Left cardiac atrium (tissue), 4 donors: Measurements from ENCODE around the gene TSPAN9. TPM values are rescaled to one million over a fixed set of nuclear protein-coding genes. Genes with fewer than 3 reads are reported as not detected.
A peak's percentile ranks its signal among the peaks of the same experiment; 100 is the strongest.

ENCODE experiments used
- ATAC-seq, 2 donors: fragments of 200-7000 bp; cut with Tn5 transposase; one replicate each; pipeline ENCODE4 v1.9.1; 2020; ENCODE audit warnings: mild to moderate bottlenecking in 2 of 2, moderate library complexity in 2 of 2
- DNase-seq: peaks from one replicate; pipeline ENCODE4 v3.0.0-alpha.2; 2020
- intact Hi-C, 2 donors: fragments of 100-400 bp; cut with DNase I; formaldehyde crosslinking; loops; one replicate each; pipeline versions ENCODE4 v1.14.1 to v1.15.1; 2022 to 2023
- total RNA-seq, 2 donors: library from RNA; stranded (reverse); fragmentation: NEBNext Ultra II Directional; extraction: Animal tissue kit (Norgen Biotek cat#: 25700); gene quantifications; one replicate each; pipeline ENCODE4 v1.2.1, GENCODE V29; 2021
- donor health status: DM: no; HTN: yes; CAD: no.
- donor health status: DM: no; HTN: yes; CAD: no; lungs with severe emphysema.
- donor health status: DM: yes; HTN: yes; CAD: no.
- donor health status: Dilated cardiomyopathy.

TSPAN9 gene
- total RNA-seq, 2 donors from 2014 or later = 125 to 201 TPM

- peak; percentile 76 to 86 for ATAC-seq
- intact Hi-C loops = loop anchor here in 1 of 2 donors (5.0 kb wide), 1 partner anchor 34 kb away; no protein-coding TSS in a partner anchor
- DNase-seq = peak; percentile 89
These were observed 141.3 kb downstream of the TSPAN9 start for GRCh38 chr12:3218228-3219171.

GRCh38 chr12:3219233-3219632 lies 142.1 kb downstream of the TSPAN9 start:
- intact Hi-C loops = loop anchor here in 1 of 2 donors (5.0 kb wide), 1 partner anchor 33 kb away; no protein-coding TSS in a partner anchor
- no peak for ATAC-seq
- no peak for DNase-seq

DNA sequence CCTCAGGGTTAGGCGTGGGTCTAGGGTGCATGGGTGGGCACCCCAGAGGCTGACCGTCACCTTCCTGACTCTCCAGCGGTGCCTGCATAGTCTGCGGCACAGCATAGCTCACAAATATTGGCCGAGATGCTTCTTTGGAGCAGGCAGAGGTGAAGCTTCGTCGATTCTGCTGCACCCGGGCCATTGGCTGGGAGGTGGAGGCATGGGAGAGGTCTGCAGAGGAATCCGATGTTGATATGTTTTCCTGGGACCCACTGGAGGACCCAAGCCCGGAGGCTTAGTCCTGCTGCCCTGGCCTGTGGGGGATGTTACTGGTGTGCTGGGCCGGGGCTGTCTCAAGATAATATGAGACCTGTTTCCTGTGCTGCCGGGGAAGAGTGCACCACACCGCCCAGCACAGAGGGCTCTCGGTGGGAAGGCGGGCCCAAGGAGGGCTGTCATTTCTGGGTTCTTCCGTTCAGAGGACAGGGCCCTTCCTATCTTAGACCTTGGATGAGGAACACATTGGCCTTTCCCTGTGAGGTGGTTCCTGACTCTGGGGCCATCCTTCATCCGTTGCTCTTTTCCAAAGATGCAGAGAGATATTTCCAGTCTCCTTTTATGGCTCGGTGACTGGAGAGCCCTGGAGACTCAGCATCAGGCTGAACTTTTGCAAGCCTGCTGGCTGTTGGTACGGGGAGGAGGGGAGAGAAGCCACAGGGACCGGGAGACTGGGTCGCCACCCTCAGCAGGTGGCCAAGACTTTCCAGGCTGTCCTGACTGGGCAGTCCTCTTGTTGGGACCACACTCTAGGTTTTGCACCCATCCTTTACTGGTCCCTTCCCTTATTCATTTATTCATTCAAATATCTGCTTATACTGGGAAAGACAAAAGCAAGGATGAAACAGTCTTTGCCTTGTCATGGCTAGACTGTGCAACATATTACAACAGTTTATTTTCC lies 143.5 kb downstream of the TSPAN9 start:
- DNase-seq = no peak
- intact Hi-C loops = no loop called here

GRCh38 chr12:3222306-3222705 lies 145.1 kb downstream of the TSPAN9 start:
- intact Hi-C loops = no loop called here
- no peak for ATAC-seq
- no peak for DNase-seq

More for the DNA sequence above, 143.5 kb downstream of the TSPAN9 start:
- no peak for ATAC-seq

- ATAC-seq (no peak), DNase-seq (no peak)
- intact Hi-C loops = no loop called here
These were observed 145.8 kb downstream of the TSPAN9 start for GRCh38 chr12:3222979-3223378.

- no peak for ATAC-seq
- intact Hi-C loops = no loop called here
- DNase-seq = no peak
These were observed 146.7 kb downstream of the TSPAN9 start for GRCh38 chr12:3223601-3224529.

- ATAC-seq (no peak), DNase-seq (no peak)
- intact Hi-C loops = no loop called here
These were observed 147.3 kb downstream of the TSPAN9 start for GRCh38 chr12:3224530-3224903.

DNA sequence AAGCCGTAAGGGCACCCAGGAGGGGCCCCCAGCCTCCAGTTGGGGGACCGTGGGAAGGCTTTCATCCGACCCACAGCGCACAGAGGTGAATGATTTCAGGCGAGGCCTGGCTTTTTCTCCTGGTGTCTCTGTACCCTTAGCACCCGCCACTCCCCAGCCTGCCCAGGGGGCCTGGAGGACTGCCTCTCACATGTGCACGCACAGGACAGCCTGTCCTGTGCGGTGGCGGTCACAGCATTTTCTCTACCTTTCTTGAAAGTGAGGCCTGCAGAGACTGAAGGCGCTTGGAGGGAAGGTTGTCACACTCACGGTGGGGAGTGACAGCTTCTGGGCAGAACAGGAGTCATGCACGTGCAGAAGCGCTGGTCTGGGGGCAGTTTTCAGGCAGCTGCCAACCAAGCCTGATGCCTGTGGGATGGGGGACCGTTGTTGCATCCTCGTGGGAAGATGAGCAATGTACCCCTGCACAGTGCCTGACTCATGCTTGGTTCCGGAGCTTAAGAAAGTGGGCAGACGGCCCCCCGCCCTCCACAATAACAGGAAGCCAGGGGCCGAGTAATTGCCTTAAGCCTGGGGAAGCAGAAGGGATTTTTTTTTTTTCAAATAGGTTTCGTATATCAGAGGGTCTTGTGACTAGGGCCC lies 148.1 kb downstream of the TSPAN9 start:
- DNase-seq = no peak

GRCh38 chr12:3225796-3226180 lies 148.6 kb downstream of the TSPAN9 start:
- intact Hi-C loops = no loop called here
- DNase-seq (no peak), ATAC-seq (no peak)

More for the DNA sequence above, 148.1 kb downstream of the TSPAN9 start:
- intact Hi-C loops = no loop called here
- no peak for ATAC-seq

DNA sequence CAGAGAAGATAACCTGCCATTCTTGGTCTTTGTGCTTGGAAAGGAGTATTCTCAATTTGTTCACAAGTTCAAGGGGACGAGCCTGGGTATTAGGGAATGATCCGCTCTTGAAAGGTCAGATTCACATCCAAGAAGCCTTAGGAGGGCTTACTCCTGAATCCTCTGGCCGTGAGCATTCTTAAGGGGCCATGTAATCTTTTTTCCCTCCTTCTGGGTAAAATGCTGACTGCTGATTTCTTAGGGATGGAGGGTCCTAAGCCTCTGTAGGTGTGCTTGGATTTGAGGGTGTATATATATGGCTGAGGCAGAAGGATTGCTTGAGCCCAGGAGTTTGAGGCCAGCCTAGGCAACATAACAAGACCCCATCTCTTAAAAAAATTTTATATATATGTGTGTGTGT lies 149.1 kb downstream of the TSPAN9 start:
- no peak for ATAC-seq
- no peak for DNase-seq
- intact Hi-C loops = no loop called here

GRCh38 chr12:3227076-3227975 lies 150.1 kb downstream of the TSPAN9 start:
- intact Hi-C loops = no loop called here
- ATAC-seq (no peak), DNase-seq (no peak)

DNA sequence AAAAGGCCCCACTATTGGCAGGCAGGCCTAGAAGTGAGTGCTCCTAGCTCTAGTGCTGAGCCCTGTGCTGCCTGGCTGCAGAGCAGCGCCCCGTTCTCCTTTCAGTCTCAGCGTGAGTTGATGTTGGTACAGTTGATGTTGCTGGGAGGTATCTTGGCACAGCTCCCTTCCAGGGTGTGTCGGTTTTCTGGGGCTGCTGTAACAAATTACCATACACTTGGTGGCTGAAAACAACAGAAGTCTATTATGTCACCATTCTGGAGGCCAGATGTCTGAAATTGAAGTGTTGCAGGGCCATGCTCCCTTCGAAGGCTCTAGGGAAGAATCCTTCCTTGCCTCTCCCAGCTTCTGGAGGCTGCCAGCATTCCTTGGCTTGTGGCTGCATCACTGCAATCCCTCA lies 151.4 kb downstream of the TSPAN9 start:
- ATAC-seq (no peak), DNase-seq (no peak)
- intact Hi-C loops = no loop called here

DNA sequence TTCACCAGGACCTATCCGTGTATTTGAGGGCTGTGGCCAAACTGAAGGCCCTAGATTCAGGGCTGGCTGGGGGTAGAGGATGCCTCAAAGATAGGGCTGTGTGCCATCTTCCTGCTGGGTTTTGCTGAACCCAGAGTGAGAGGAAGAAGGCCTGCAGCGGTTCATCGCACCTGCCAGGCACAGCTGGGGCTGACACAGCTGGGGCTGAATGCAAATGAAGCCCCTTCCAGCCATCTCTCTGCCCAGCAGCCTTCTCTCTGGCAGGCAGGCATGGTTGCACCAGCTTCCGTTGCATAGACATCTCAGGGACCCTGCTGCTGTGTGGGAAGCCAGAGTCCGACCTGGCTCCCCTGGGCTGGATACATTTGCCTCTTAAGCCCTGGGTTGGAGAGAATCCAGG lies 152.4 kb downstream of the TSPAN9 start:
- DNase-seq (no peak), ATAC-seq (no peak)
- intact Hi-C loops = no loop called here

DNA sequence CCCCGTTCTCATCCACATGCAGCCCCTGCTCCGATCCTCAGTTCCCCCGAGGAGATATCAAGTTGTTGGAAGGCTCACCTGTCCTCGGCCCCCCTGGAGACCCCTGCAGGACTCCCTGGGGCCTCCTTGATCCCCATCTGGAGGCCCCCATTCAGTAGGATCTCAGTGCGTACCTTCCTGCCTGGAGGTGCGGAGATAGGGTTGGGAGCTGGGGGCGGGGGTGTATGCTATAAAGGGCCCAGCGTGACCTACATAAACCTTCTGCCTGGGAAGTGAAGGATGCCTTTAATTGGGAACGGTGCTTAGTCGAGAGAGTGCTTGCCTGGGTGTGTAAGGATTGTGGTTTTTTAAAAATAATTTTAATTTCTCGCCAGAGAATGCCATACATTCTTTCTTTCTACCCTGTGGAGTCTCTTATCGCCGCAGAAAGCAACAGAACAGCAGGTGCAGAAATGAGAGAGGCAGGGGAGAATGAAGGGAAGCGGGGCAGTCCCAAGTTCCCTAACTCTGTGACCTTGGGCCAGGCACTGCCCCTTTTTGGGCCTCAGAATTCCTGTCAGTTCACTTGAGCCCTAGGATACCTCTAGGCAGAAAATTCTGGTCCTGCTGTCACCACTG lies 153.7 kb downstream of the TSPAN9 start:
- ATAC-seq = peak; percentile 17 to 32

DNA sequence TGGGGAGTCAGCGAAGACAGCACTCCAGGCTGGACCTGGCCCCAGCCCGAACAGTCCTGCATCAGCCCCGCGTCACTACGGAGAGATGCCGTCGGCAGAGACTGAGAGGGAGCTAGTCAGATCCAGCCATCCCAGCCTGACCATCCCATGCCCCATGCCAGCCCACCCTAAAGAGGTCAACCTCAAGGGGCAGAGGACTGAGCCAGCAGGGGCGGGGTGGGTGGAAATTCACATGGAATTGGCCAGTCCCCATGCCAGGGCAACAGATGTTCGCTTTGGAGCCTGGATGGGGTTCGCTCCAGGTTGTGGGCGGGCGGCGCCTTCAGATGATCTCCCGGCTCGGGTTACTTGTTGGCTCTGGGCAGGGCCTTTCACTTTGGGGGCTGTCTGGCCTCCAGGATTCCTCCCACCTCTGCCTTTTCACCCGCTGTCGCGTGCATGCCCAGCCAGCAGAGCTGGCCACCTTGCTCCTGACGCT lies 154.3 kb downstream of the TSPAN9 start:
- intact Hi-C loops = no loop called here
- DNase-seq (no peak), ATAC-seq (peak; percentile 53 to 62)

More for the DNA sequence above, 153.7 kb downstream of the TSPAN9 start:
- DNase-seq = no peak
- intact Hi-C loops = no loop called here

GRCh38 chr12:3233797-3234196 lies 156.6 kb downstream of the TSPAN9 start:
- ATAC-seq (no peak), DNase-seq (no peak)
- intact Hi-C loops = no loop called here
